ENCODE measurements around the gene RAPSN. TPM values are rescaled to one million over a fixed set of nuclear protein-coding genes. Genes with fewer than 3 reads are reported as not detected.

Gene RAPSN
- total RNA-seq, 1 donor from 2014 or later, result not detected

DNA sequence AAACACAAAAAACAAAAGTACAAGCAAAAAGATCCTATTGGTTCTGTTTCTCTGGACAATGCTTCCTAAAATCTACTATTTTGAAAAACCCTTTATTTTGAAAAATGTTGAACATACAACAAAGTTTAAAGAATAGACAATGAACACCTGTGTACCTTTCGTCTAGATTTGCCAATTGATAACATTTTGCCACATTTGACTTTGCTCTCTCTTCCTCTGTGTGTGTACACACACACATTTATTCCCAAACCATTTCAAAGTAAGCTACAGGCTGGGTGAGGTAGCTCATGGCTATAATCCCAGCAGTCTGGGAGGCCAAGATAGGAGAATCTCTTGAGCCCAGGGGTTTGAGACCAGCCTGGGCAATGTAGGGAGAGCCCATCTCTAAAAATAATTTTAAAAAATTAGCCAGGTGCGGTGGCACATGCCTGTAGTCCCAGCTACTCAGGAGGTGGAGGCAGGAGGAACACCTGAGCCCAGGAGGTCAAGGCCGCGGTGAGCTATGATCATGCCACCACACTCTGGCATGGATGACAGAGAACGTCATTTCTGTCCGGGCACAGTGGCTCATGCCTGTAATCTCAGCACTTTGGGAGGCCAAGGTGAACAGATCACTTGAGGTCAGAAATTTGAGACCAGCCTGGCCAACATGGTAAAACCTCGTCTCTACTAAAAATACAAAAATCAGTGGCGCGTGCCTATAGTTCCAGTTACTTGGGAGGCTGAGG, 17.4 kb downstream of the RAPSN start:
- DNase-seq, result no peak

DNA sequence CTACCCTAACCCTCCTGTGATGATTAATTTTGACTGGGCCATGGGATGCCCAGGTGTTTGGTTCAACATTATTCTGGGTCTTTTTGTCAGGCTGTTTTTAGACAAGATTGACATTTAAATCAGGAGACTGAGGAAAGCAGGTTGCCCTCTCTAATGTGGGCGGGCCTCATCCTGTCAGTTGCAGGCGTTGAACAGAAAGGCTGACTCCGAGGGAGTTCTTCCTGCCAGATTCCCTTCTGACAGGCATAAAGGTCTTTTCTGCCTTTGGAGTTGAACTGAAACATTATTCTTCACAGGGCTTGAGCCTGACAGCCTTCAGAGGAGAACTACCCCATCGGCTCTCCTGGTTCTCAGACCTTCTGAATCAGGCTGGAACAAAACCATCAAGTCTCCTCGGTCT, 18.4 kb downstream of the RAPSN start:
- no peak for DNase-seq

DNA sequence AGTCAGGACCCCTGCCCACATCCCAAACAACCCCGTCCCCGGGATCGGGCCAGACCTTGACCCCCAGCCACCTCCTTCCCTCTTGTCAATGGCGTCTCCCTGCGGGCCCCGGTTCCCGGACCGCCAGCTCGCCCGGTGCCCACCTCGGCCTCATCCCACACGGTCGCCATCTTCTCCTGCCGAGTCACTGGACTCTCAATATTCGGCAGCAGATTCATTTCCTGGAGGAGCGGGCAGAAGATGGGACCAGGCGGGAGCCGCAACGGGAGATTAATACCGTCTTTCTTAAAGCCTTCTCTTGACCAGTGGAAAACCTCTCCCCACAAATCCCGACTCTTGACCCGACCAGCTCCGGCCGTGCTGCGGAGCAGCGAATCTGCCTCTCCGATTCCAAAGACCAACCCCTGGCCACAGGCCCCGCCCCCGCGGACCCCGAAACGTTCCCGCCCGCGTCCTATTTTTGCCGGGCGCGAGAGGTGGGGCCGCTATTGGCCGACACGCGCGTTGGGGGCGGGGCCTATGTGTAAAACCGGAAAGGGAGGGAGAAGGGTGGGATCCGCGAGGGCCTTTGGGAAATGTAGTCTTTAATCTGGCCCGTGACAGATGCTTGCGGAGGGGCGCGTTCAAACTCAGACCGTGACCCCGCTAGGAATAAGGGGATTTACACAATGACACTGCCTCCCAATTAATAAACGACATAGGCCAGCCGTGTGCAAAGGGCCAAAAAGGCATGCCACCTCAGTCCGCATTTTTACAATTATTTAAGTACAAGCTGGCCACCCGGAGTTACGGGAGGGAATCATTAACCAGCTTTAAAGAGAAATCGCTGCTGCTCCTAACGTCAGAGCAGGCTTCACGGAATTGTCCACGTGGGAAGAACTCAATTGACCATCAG, 22.6 kb downstream of the RAPSN start, which contains the start of gene PSMC3:
TSS of gene PSMC3 (minus strand) at position 378 of the 895 bp plus-strand sequence. CDS start at position 218, 160 bp downstream.
- DNase-seq, result peak; percentile 96

DNA sequence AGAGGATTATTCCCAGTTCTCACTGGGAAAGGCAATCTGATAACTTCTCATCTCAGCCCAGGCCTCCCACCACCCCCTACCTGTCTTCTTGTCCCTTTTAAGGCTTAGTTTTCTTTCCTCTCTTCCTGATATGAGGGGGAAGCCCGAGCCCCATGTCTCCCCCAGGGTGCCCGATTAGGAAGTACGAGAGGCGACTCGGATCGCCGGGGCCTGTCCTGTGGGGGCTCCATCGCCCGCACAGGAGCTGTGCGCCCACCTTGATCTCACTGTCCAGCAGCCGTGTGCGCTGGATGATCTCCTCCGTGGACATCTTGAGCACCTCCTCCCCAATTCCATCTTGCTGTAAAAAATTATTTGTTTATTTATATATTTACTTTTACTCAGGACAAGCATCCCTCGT, 23.3 kb downstream of the RAPSN start:
- no peak for DNase-seq

DNA sequence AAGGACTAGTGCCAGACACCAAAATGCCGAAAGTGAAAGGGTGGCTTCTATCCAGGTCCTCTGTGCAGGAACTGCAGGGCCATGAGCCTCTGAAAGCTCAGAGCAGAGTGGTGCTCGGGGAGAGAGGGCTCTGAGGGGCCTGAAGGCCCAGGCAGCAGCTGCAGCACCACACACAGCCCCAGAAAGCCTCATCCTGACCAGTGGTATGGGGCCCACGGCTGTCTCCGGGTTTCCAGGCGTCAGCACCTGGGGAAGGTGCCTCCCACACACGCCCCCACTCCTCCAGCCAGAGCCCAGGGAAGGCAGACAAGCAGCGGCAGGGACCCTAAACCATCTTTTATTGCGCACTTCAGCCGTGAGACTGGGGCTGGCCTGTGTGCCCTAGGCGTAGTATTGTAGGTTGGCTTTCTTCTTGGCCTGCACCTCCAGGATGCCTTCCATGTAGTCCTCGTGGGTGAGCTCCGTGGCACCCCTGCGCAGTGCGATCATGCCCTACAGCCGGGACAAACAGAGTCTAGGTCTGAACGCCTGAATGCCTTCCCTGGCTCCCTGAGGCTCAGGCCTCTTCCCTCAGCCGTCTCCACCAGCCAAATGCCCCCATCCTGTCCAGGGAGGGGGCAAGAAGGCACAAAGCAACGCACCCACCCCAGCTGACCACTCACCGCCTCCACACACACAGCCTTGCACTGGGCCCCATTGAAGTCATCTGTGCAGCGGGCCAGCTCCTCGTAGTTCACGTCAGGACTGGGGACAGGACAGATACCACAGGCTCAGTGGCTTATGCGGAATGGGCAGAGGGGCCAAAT, 30.3 kb downstream of the RAPSN start:
- DNase-seq, result no peak

DNA sequence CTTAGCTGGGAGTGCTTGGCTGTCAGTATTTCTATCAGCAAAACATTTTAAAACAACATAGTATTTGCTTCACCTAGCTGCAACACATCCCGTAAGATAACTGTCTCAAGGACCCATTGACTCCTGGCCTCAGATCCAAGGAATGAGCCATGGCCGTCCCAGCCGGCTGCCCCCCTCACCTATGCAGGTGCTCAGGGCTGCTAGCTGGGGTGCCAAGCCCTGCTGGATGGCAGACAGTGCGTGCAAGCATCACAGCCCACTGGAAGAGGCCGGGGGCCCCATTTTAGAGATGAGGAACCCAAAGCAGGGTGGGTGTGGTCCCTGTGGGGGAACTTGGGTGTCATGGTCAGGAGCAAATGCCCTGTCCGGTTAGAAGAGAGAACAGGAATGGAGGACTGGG, 31.2 kb downstream of the RAPSN start:
- DNase-seq, result no peak

DNA sequence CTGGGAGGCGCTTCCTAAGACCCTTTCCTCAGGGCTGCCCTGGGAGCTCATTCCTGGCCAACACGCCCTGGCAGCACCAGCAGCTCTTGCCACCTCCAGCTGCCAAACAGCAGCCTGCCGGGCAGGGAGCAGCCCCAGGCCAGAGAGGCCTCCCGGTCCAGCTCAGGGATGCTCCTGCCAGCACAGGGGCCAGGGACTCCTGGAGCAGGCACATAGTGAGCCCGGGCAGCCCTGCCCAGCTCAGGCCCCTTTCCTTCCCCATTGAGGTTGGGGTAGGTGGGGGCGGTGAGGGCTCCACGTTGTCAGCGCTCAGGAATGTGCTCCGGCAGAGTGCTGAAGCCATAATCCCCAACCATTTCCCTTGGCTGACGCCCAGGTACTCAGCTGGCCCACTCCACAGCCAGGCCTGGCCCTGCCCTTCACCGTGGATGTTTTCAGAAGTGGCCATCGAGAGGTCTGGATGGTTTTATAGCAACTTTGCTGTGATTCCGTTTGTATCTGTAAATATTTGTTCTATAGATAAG, 32.9 kb downstream of the RAPSN start:
- DNase-seq, result no peak

DNA sequence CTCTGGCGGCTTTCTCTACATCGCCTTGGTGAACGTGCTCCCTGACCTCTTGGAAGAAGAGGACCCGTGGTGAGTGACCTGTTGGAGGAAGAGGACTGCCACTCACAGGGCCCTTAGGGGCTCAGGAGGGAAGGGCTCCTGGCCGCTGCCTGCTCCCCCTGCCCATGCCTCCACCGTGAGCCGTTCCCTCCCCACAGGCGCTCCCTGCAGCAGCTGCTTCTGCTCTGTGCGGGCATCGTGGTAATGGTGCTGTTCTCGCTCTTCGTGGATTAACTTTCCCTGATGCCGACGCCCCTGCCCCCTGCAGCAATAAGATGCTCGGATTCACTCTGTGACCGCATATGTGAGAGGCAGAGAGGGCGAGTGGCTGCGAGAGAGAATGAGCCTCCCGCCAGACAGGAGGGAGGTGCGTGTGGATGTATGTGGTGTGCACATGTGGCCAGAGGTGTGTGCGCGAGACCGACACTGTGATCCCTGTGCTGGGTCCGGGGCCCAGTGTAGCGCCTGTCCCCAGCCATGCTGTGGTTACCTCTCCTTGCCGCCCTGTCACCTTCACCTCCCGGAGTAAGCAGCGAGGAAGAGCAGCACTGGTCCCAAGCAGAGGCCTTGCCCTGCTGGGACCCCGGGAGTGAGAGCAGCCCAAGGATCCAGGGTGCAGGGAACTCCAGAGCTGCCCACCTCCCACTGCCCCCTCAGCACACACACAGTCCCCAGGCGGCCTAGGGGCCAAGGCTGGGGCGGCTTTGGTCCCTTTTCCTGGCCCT, 33.7 kb downstream of the RAPSN start:
- no peak for DNase-seq

DNA sequence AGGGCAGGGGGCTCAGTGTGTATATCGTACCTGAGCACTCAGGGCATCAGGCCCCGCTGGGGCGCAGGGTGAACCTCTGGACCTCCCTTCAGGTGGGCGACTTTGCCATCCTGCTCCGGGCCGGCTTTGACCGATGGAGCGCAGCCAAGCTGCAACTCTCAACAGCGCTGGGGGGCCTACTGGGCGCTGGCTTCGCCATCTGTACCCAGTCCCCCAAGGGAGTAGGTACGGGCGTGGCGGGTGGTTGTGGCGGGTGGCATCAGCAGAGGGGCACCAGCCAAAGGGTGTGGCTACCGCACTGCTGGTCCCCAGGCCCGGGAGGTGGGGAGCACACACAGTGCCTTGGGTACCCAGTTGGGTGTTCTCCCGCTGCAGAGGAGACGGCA, 34.3 kb downstream of the RAPSN start:
- no peak for DNase-seq

DNA sequence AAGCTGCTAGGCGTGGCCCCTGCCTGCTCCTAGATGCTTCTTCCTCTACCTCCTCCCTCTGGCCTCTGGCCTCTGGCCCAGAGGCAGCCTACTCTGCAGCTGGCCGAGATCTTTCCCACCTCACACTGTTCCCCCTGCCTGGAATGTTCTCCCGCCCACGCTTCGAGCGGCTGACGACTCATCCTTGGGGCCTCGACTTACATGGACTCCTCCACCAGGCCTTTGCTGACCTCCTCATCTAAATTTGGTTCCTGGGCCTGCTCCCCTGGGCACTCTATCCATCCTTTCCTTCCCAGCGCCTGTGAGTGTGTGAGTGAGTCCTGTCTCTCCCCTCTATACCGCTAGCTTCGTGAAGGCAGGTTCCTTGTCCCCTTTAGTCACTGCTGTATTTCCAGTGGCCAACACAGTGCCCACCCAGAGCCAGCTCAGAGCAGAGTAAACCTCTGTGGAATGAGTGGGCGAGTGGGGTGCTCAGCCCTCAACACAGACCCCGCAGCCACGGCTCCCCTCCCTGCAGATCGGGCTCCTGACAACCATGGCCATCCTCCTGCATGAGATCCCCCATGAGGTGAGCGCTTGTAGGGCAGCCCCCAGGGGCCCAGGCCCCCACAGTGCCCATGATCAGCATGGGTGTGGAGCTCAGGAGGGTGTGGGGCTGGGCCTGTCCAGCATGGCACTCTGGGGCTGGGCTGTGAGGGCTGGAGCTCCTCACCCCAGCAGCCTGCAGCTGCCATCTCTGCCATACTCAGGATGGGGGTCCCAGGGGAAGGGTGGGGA, 34.8 kb downstream of the RAPSN start:
- no peak for DNase-seq

DNA sequence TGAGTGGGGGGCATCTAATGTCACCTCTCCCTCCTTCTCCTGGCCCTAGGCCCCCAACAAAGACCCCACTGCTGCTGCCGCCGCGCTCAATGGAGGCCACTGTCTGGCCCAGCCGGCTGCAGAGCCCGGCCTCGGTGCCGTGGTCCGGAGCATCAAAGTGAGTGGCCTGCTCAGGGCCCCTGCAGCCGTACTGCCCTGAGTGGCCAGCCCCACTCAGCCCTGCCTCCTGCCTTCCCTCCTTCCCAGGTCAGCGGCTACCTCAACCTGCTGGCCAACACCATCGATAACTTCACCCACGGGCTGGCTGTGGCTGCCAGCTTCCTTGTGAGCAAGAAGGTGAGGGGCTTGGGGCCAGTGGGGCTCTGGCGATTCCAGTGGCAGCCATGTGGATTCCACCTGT, 35.6 kb downstream of the RAPSN start:
- no peak for DNase-seq

DNA sequence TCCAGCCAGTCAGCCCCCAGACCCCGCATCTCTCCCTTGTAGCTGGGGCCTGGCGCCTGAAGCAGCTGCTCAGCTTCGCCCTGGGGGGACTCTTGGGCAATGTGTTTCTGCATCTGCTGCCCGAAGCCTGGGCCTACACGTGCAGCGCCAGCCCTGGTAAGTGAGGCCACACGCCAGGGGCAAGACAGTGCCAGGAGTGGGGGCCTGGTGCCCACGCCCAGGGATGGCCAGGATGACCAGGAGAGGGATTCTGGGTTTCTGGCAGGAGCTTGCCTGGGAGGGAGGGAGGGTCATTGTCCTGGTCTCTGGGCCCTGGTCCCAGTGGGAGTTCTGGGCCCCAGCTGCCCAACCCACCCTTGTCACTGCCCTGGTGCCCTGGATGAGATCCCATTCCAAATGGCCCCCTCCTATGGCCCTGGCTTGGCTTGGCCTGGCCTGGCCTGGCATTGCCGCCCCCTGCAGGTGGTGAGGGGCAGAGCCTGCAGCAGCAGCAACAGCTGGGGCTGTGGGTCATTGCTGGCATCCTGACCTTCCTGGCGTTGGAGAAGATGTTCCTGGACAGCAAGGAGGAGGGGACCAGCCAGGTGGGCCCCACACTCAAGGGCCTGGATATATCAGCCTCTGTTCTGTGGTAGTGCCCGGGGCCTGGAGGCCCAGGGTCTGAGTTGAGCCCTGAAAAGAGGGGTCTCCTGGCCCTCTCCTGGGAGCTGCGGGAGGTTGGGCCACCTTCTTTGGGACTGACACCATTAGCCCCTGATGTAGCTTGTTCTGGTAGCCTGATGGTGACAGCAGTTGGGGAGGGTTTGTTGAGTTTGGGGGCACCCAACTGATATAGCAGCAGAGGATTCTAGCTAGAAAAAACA, 36.8 kb downstream of the RAPSN start:
- DNase-seq, result no peak

DNA sequence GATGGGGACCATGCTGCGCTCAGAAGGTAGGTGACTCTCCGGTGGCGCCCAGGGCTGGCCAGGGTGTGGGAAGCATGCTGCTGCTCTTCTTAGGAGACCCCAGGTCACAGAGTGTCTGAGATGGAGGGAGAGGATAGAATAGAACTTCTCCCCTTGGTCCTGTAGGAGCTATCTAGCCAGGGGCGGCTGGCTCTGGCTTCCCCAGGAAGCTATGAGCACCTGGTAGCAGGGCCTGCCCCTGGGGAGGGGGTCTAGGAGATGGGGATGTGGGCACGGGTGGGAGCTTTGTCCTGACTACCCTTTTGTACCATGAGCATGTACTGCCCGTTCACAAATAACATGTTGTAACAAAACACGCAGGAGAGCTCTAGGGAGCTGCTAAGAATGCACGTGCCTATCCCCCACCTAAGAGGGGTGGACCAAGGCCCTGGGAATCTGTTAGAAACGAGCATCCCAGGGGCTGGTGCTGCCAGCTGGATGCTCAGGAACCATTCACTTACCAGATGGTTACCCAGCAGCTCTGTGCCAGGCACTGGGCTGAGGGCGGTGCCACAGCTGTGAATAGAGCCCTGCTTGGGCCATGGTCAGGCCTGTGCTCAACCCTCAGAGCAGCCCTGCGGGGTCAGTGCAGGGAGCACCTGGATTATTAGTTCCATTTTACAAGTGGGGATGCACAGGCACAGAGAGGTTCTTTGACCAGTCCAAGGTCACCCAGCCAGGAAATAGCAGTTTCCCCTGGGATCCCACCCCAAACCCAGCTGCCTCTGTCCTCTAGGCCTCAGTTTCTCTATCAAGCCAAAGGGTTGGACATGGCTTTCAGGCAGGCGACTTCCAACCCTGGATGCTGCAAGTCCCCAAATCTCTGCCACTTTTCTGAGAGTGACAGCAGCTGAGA, 38.3 kb downstream of the RAPSN start:
- DNase-seq, result no peak

DNA sequence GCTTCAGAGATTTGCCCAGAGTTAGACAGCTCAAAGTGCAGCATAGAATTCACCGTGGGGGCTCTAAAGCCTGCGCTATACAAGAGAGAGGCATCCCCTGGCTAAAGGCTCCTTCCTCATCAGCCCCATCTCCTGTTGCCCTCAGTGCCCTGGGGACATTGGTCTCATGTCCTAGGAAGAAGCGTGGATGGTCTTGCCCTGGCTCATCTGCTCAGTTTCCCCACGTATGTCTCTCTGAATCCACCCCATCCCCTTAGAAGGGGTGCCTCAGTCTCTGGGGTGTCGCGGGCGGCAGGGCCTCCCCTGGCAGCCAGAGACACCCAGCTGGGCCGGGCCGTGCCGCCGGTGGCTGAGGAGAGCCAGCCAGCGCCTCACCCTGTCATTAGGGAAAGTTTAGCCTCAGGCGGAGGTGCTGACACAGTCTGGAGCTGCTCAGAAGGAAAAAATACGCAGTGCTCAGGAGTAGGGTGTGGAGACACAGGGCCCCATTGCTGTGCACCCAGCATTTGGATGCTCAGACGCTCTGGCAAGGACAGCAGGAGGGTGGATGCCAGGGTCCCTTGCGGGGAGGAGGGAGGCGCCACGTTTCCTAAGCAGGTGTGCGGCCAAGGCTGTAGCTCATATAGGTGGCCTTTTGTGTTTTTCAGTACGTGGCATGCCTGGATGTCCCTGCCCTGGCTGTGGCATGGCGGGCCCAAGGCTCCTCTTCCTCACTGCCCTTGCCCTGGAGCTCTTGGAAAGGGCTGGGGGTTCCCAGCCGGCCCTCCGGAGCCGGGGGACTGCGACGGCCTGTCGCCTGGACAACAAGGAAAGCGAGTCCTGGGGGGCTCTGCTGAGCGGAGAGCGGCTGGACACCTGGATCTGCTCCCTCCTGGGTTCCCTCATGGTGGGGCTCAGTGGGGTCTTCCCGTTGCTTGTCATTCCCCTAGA, 39.2 kb downstream of the RAPSN start:
- no peak for DNase-seq

DNA sequence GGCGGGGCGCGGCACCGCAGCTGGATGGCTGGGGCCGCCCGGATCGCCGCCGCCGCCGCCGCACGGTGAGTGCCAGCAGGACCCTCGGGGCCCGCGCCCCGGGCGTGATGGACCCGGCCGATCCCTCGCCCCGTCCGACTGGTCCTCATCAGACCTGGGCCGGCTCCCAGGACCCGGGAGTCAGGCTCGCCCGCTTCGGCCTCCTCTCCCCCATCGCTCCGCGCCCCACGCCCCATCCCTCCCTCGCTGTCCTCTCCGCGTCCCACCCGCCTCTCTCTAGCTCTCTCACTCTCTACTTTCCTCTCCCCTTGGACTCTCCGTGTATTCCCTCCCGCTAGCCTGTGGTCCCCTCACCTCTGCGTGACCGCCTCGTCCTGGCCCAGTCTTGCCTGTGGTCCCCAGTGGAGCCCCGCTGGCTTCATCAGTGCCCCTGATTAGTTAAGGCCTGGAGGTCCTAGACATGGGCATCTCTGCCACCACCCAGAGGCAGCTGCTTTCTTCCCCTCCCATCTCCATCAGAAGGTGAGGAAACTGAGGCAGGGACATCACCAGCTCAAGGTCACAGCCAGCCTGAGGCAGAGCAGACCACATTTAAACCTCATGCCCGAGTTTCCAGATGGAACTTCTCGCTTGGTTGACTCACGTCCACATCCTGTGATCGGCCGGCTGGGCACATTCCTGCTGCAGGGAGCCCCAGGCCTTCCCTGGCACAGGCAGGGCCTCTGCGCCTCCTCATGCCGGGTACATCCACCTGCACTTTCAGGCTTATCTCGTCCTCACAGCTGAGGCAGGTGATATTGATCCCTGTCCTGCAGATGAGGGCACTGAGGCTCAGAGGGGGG, 40.1 kb downstream of the RAPSN start:
- no peak for DNase-seq

DNA sequence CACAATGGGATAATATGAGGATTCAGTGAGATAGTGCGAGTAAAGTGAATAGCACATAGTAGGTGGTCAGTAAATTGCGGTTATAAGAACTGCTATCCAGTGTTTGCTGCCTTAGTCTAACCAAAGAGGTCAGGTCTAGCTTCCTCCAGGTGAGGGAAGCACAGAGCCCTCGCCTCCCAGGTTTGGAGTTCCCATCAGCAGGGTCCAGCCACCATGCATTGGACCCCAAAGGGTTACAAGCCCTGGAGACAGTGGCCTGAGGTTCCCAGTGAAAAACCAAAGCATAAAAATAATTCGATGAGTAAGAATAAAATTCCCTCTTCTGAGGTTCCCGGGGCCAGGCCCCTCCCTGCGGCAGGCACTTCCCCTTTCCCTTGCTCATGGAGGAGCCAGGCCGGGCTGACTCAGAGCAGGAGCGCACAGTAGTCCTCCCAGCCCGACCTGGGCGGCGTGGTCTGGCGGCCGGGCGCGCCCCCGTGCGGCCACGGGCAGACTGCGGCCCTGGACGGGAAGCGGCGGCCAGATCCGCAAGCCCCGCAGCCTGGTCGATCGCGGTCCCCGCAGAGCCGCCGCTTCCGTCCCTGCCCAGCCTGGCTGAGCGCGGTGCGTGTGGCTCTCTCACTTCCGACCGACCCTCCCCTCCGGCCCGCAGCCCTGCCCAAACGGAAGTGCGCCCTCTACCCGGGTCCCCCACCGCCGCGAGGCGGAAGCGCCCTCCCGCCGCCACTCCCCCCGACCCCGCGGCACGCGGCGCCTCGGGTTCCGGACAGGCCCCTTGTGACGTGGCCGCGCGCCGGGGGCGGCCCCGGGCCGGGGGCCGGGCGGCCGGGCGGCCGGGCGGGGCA, 41.0 kb downstream of the RAPSN start, which contains the start of gene SLC39A13:
TSS of gene SLC39A13 (plus strand) at position 845 of the 845 bp plus-strand sequence. CDS start 1,505 bp downstream, outside the sequence.
- DNase-seq, result peak; percentile 92

Measured in occipital lobe (tissue), 2 donors.